Lower leg skin (tissue), 4 donors: ENCODE results near the gene NCOA3. TPM values are rescaled to one million over a fixed set of nuclear protein-coding genes. Genes with fewer than 3 reads are reported as not detected.
"Not testable (repeated sequence)": the region's sequence is repeated elsewhere in the genome, so short reads cannot be mapped to it uniquely, and the experiment has no call there.

ENCODE experiments used
- DNase-seq, 2 donors: peaks; one replicate each; pipeline ENCODE4 v3.0.0-alpha.2; 2019; ENCODE audit warnings: low spot score in 2 of 2
- H3K4me3 ChIP-seq: fragments of 200-600 bp; sonication (generic); 2 replicates; pipeline ENCODE4 v1.5.1; 2017; ENCODE audit warnings: mild to moderate bottlenecking, low read depth; ENCODE audit not compliant: poor library complexity, severe bottlenecking
- CTCF ChIP-seq, 3 donors: fragments of 450-650 bp; IDR thresholded peaks; one replicate each; pipeline ENCODE4 v1.5.1; 2016; ENCODE audit warnings: antibody characterized with exemption in 3 of 3, mild to moderate bottlenecking in 3 of 3, moderate library complexity in 2 of 3
- POLR2A ChIP-seq, 2 donors: fragments of 450-650 bp; IDR thresholded peaks; one replicate each; pipeline ENCODE4 v1.6.1; 2016 to 2017; ENCODE audit warnings: antibody characterized with exemption in 2 of 2, mild to moderate bottlenecking in 1 of 2, moderate library complexity in 1 of 2
- WGBS, 2 donors: methylation state at CpG; one replicate each; pipeline ENCODE4 v1.1.5; 2018; 5-methylcytosine and 5-hydroxymethylcytosine counted together
- intact Hi-C: fragments of 100-400 bp; cut with DNase I; formaldehyde crosslinking; loops from one replicate; pipeline ENCODE4 v1.15.0; 2023; ENCODE audit warnings: low total_unique reads
- total RNA-seq, 4 donors: library from RNA; depleted of rRNA; stranded (reverse); fragments of >200 nt; gene quantifications; one replicate each; pipeline ENCODE4 v1.1.0, GENCODE V29; 2016

Gene NCOA3
- total RNA-seq, 4 donors from 2014 or later = 43.6 to 55.0 (median 49.5) TPM

GRCh38 chr20:47546184-47547033, 44.7 kb downstream of the NCOA3 start:
- TF ChIP-seq POLR2A (IDR thresholded peaks at IDR 0.05) (no peak), CTCF (IDR thresholded peaks at IDR 0.05) (no peak)
- intact Hi-C loops = no loop called here
- no peak for DNase-seq
- H3K4me3 ChIP-seq = no peak overlapping the region
- WGBS, 2 donors = 54 to 55% methylated on average over 13 of the region's 13 CpGs

- intact Hi-C loops = no loop called here
Measured at GRCh38 chr20:47547034-47547387, 45.3 kb downstream of the NCOA3 start.

GRCh38 chr20:47549671-47550070, 48.0 kb downstream of the NCOA3 start:
- WGBS, 2 donors = 96 to 99% methylated on average over 3 of the region's 3 CpGs
- intact Hi-C loops = no loop called here
- TF ChIP-seq CTCF (IDR thresholded peaks at IDR 0.05) = no peak
- TF ChIP-seq POLR2A (IDR thresholded peaks at IDR 0.05) = no peak
- no peak overlapping the region for H3K4me3 ChIP-seq
- no peak for DNase-seq

More at GRCh38 chr20:47547034-47547387, 45.3 kb downstream of the NCOA3 start:
- H3K4me3 ChIP-seq = no peak overlapping the region
- no peak for DNase-seq
- 77 to 80% methylated on average over 5 of the region's 5 CpGs for WGBS, 2 donors
- TF ChIP-seq POLR2A (IDR thresholded peaks at IDR 0.05) = no peak
- no peak for TF ChIP-seq CTCF (IDR thresholded peaks at IDR 0.05)

- TF ChIP-seq CTCF (IDR thresholded peaks at IDR 0.05) = no peak
- TF ChIP-seq POLR2A (IDR thresholded peaks at IDR 0.05) = no peak
- no peak overlapping the region for H3K4me3 ChIP-seq
- WGBS, 2 donors = 70 to 74% methylated on average over 5 of the region's 5 CpGs
- DNase-seq = no peak
- intact Hi-C loops = no loop called here
Measured at GRCh38 chr20:47551222-47551621, 49.5 kb downstream of the NCOA3 start.

- TF ChIP-seq CTCF (IDR thresholded peaks at IDR 0.05) = no peak
- no peak for TF ChIP-seq POLR2A (IDR thresholded peaks at IDR 0.05)
- no peak overlapping the region for H3K4me3 ChIP-seq
- no peak for DNase-seq
- intact Hi-C loops = no loop called here
Measured at GRCh38 chr20:47551841-47552240, 50.2 kb downstream of the NCOA3 start.

- TF ChIP-seq CTCF (IDR thresholded peaks at IDR 0.05) = no peak
- TF ChIP-seq POLR2A (IDR thresholded peaks at IDR 0.05) = no peak
Measured at GRCh38 chr20:47552996-47553395, 51.3 kb downstream of the NCOA3 start.

GRCh38 chr20:47553594-47554235, 52.0 kb downstream of the NCOA3 start:
- 94% methylated on average over 6 to 8 of the region's 8 CpGs for WGBS, 2 donors
- H3K4me3 ChIP-seq, DNase-seq, intact Hi-C loops: not testable (repeated sequence)

More at GRCh38 chr20:47552996-47553395, 51.3 kb downstream of the NCOA3 start:
- peak in 1 of 2 donors; percentile 32 for DNase-seq
- WGBS, 2 donors = 92 to 94% methylated on average over 9 of the region's 9 CpGs
- H3K4me3 ChIP-seq = no peak overlapping the region
- intact Hi-C loops = no loop called here

- H3K4me3 ChIP-seq, DNase-seq, intact Hi-C loops: not testable (repeated sequence)
Measured at GRCh38 chr20:47554283-47554682, 52.6 kb downstream of the NCOA3 start.
